Inflammatory macrophage treated with lipopolysaccharide for 1 hour (primary cell): ENCODE data around the gene DDI1.

ENCODE experiments used
- DNase-seq, 2 donors: peaks; one replicate each; pipeline ENCODE4 v3.0.0-alpha.2; 2020 to 2022

DDI1 gene

DNA sequence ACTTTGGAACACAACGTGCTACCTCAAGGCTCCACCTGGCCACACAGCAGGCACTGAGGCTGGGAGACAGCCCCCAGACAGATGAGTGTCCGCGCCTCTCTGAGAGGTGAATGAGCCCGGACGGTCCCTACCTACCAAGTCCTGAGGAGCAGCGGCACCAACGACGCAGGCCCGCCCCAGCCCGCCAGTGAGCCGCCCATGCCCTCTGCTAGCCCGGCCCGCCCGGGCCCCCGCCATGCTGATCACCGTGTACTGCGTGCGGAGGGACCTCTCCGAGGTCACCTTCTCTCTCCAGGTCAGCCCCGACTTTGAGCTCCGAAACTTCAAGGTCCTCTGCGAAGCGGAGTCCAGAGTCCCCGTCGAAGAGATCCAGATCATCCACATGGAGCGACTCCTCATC is at the start of gene DDI1:
TSS of gene DDI1 (plus strand) at position 53 of the 400 bp plus-strand sequence. CDS start at position 236, 183 bp downstream.
- DNase-seq = no peak

DNA sequence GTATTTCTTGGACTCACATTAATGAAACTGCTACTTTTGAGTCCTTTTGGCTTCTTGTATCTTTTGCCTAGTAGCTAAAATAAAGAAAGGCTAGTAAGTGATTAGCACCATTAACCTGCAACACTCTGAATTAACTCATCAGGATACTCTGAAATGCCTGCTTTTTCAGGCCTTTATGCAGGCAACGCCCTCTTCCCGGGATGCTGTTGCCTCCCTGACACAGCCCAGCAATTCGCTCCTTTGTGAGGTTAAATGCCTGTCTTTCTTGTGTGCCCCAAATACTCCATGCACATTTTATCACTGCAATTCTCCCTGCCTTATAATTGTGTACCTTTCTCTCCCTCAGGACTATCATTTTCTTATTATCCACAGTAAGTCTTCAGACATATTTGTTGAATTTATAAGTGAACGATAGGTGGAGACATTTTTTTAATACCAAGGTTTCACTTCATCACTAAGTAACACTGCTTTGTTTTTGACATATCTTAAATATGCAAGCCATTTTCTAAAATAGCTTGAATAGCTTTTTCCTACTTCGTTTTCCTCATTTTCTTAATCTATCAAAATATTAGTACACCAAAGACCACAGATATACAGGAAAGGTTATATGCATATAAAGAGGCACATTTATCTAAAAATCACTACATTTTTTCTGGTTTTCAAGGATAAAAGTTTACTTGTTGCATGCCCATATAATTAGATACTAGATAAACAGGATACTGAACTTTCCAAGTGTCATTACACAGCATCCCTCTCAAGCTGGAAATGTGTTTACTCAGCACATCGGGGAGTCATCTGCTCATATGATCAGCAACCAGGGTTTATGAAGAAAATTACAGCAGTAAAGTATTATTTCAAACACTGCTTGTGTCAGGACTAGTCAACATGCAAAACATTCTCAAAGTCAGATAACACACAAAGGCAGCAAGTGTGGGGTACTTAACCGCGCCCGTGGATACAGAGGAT is 48.5 kb upstream of the DDI1 start:
- DNase-seq = no peak

- no peak for DNase-seq
These were observed 47.9 kb upstream of the DDI1 start for GRCh38 chr11:103988595-103988969.

- no peak for DNase-seq
These were observed 42.9 kb upstream of the DDI1 start for GRCh38 chr11:103993507-103993906.

GRCh38 chr11:103994094-103994493 is 42.3 kb upstream of the DDI1 start:
- DNase-seq = no peak

DNA sequence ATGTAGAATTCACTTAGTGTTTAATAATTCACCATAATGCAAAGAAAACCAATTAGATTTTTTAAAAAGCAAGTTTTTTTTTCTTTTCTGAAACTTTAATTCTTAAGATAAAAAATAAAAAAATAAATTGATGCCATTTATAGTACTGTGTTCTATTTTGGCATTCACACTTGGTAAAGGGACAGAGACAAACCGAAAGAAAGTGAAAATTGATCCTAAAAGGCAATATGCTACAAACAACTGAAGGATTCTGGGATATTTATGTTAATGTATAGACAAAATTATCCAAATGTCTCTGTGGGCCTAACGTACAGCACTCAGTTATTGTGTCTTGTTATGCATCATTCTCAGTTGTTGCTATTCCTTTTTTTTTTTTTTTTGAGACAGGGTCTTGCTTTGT is 41.9 kb upstream of the DDI1 start:
- DNase-seq = no peak

- DNase-seq = no peak
These were observed 40.5 kb upstream of the DDI1 start for GRCh38 chr11:103995896-103996295.

DNA sequence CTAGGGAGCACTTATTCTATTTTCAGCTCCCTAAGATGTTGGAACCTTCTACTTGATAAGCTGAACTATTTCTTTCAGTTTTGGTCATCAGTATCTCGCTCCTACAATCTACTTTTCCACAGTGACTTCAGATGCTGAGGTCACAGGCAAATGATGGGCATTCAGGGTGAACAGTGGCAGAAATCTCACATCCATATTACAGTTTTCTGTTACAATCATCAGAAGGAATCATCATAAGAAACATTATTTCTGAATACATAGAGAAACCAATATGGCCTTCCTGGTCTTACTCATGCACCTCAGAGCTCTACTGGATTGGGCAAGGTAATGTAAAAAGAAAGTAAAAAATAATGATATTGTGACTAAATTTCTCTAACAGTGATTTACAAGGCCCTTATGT is 39.4 kb upstream of the DDI1 start:
- no peak for DNase-seq

- no peak for DNase-seq
These were observed 37.5 kb upstream of the DDI1 start for GRCh38 chr11:103998826-103999508.

GRCh38 chr11:104000798-104001197 is 35.6 kb upstream of the DDI1 start:
- DNase-seq = no peak

GRCh38 chr11:104001561-104002056 is 34.8 kb upstream of the DDI1 start:
- DNase-seq = no peak

- no peak for DNase-seq
These were observed 32.9 kb upstream of the DDI1 start for GRCh38 chr11:104003491-104003890.

GRCh38 chr11:104005234-104005855 is 31.1 kb upstream of the DDI1 start:
- DNase-seq = no peak

DNA sequence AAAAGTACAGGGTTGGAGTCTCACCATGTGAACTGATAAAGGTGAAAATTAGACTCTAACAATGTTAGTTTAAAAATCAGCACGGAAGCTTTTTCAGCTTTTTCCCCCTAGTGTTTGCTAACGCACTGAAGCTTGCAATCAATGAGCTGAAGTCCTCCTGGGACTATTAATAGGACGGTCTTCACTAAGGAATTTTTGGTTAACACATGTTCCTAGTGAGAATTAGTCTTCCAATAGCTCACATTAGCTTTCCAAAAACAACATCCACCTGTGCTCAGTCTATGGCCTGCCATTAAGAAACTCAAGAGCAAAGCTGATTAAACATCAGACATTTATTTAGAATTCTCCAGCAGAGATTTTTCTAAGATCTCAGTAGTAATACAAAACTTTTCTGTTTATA is 26.7 kb upstream of the DDI1 start:
- DNase-seq = no peak

- DNase-seq = no peak
These were observed 25.4 kb upstream of the DDI1 start for GRCh38 chr11:104011044-104011443.

DNA sequence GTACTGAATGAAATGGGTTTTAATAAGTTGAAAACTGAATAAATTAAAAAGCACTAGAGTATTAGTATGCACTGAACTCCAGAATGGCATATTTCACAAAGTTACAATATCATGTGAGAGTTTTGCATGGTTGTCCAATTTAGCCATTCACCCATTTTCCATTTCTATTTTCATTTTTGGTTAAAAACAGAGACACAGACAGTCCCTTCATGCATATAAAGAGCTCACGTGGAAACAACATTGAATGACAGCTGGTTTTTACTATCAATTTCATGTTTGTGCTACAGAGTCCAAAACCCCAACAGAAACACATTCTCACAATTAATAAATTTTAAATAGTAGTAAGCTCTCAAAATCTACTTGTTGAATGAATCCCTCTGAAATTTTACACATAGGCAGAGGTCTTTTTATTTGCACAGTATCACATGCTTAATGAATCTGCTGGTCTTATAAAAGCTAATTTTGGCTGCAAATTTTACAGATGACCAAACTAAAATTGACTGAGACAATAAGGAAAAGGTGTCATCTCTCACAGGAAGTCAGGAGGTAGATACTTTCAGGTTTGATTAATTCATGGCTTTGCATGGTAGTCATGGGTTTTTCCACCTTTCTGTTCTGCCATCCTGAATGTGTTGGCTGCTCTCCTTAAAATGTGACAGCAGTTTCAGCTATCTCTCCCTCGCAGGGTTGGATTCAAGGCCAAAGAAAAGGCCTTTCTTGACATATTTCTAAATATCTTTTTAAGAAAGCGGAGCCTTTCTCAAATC is 20.6 kb upstream of the DDI1 start:
- no peak for DNase-seq

- DNase-seq = no peak
These were observed 11.9 kb upstream of the DDI1 start for GRCh38 chr11:104024572-104024971.

- DNase-seq = no peak
These were observed 7.8 kb upstream of the DDI1 start for GRCh38 chr11:104028476-104029263.

GRCh38 chr11:104033134-104033533 is 3.3 kb upstream of the DDI1 start:
- no peak for DNase-seq

DNA sequence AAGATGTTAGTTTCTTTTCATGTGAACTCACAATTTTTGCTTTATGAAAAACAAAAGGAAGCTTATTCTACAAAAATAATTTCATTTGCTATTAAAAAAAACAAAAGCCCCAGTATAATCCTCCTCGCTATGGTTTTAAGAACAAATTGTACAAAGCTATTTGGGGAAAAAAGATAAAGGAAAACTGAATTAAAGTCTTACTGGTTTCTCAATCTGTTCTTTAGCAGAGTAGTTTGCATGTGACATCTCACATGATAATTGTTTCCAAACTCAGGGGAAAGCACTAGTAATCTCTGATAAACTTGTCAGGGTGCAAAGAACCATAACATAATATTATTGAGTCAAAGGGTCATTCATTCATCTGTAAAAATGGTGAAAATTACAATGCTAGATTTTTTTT is 2.9 kb upstream of the DDI1 start:
- peak in 1 of 2 donors; percentile 15 for DNase-seq

DNA sequence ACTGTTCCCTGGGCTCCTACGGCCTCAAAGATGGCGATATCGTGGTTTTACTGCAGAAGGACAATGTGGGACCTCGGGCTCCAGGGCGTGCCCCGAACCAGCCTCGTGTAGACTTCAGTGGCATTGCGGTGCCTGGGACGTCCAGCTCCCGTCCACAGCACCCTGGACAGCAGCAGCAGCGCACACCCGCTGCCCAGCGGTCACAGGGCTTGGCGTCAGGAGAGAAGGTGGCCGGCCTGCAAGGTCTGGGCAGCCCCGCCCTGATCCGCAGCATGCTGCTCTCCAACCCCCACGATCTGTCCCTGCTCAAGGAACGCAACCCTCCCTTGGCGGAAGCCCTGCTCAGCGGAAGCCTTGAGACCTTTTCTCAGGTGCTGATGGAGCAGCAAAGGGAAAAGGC is 555 bp downstream of the DDI1 start:
- no peak for DNase-seq

DNA sequence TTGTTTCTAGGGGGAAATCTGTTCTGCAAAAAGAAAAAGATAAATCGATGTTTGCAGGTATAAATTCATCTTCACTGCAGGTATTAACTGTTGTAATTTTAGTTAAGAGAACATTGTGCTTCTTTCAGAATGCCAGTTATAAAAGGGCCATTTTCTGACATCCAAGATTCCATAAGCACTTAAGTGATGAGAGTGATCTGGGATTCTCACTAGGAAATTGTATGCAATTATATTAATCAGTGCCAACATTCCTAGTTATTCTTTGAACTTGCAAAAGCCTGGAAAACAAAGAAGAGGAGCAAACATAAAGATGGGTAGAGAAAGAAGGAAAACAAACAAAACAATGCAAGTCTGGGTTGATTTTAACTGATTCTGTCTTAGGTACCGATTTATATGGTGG is 5.4 kb downstream of the DDI1 start:
- no peak for DNase-seq
